SK-N-MC (cell line): Measurements from ENCODE around the gene SERINC3.

ENCODE experiments used
- EZH2 ChIP-seq: fragments of 200-600 bp; sonication (generic); IDR thresholded peaks from one replicate; pipeline ENCODE4 v1.6.1; 2017; ENCODE audit warnings: antibody characterized with exemption
- POLR2AphosphoS5 ChIP-seq: IDR thresholded peaks from 2 replicates; pipeline ENCODE4 v1.6.1; 2012; ENCODE audit warnings: mild to moderate bottlenecking, low read depth, low read length, borderline replicate concordance

DNA sequence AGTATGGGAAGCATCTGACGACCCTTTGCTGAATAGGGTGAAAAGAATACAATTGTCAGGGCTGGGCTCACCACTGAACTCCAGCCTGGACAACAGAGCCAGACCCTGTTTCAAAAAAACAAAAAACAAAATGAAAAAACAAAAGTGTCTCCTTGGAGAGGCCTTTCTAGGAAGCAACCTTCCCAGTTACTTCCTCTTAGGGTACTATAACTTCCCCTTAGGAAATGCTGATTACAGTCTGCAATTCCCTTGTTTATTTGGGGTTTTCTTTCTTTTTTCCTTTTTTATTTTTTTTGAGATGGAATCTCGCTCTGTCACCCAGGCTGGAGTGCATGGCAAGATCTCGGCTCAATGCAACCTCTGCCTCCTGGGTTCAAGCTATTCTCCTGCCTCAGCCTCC lies 66.7 kb downstream of the SERINC3 start:
- no peak for TF ChIP-seq POLR2AphosphoS5
- TF ChIP-seq EZH2, result no peak
